Endodermal cell (in vitro differentiated cells): ENCODE measurements around the gene PHF2. TPM values are rescaled to one million over a fixed set of nuclear protein-coding genes. Genes with fewer than 3 reads are reported as not detected.
A peak's percentile ranks its signal among the peaks of the same experiment; 100 is the strongest.

Experiments
- DNase-seq: peaks from one replicate; pipeline ENCODE4 v3.0.0-alpha.2; 2017
- H3K27ac ChIP-seq: 2 replicates; pipeline ENCODE4 v1.5.1; 2013; ENCODE audit warnings: mild to moderate bottlenecking, low read depth, low read length, moderate library complexity
- H3K27me3 ChIP-seq: 2 replicates; pipeline ENCODE4 v1.6.1; 2013; ENCODE audit warnings: mild to moderate bottlenecking, low read length, moderate library complexity; ENCODE audit not compliant: insufficient read depth, control insufficient read depth, poor library complexity, severe bottlenecking
- H3K36me3 ChIP-seq: 2 replicates; pipeline ENCODE4 v1.7.0; 2013; ENCODE audit warnings: mild to moderate bottlenecking, low read length, moderate library complexity; ENCODE audit not compliant: control insufficient read depth, insufficient read depth
- H3K4me1 ChIP-seq: one replicate; pipeline ENCODE4 v1.7.0; 2013; ENCODE audit warnings: low read length; ENCODE audit not compliant: control insufficient read depth, insufficient read depth
- H3K4me3 ChIP-seq: 2 replicates; pipeline ENCODE4 v1.5.1; 2013; ENCODE audit warnings: mild to moderate bottlenecking, low read length, moderate library complexity
- H3K9ac ChIP-seq: 2 replicates; pipeline ENCODE4 v1.6.1; 2013; ENCODE audit warnings: mild to moderate bottlenecking, low read length, moderate library complexity; ENCODE audit not compliant: poor library complexity, severe bottlenecking; ENCODE audit errors: extremely low read depth
- H3K9me3 ChIP-seq: 2 replicates; pipeline ENCODE4 v1.6.1; 2013; ENCODE audit warnings: mild to moderate bottlenecking, low read length, moderate library complexity; ENCODE audit not compliant: control insufficient read depth
- H3K27ac Mint-ChIP-seq: 2 replicates; pipeline ENCODE4 v1.8.0; 2020; ENCODE audit warnings: mixed read lengths
- H3K27me3 Mint-ChIP-seq: 2 replicates; pipeline ENCODE4 v1.8.0; 2021; ENCODE audit warnings: mild to moderate bottlenecking, mixed read lengths; ENCODE audit not compliant: insufficient read depth
- H3K36me3 Mint-ChIP-seq: 2 replicates; pipeline ENCODE4 v1.8.0; 2020; ENCODE audit warnings: low read depth, mixed read lengths
- H3K4me1 Mint-ChIP-seq: 2 replicates; pipeline ENCODE4 v1.8.0; 2020; ENCODE audit warnings: mixed read lengths
- H3K4me3 Mint-ChIP-seq: 2 replicates; pipeline ENCODE4 v1.8.0; 2020; ENCODE audit warnings: mild to moderate bottlenecking, moderate library complexity, mixed read lengths
- H3K9me3 Mint-ChIP-seq: 2 replicates; pipeline ENCODE4 v1.8.0; 2020; ENCODE audit warnings: mild to moderate bottlenecking, mixed read lengths
- CTCF ChIP-seq: fragments of 200-600 bp; sonication (generic); conservative IDR thresholded peaks from 2 replicates; pipeline ENCODE4 v1.5.0; 2021; ENCODE audit warnings: antibody characterized with exemption, mild to moderate bottlenecking
- WGBS, 2 experiments: methylation state at CpG; one replicate each; pipeline versions ENCODE4 v1.1.5 to v1.1.7; 2013; ENCODE audit warnings: missing lambda C conversion rate in 2 of 2, mixed read lengths in 1 of 2; ENCODE audit not compliant: insufficient coverage in 1 of 2, insufficient read length in 1 of 2; 5-methylcytosine and 5-hydroxymethylcytosine counted together
- total RNA-seq, 2 donors: library from RNA; stranded (reverse); fragmentation: NEBNext Ultra II Directional in 1 of 2; extraction: Animal tissue kit (Norgen Biotek cat#: 25700) in 1 of 2; gene quantifications; 2 replicates in 1 of 2; 3 replicates in 1 of 2; pipeline ENCODE4 v1.2.1, GENCODE V29; 2021

Gene PHF2
- total RNA-seq, 2 donors from 2014 or later: 17.1 to 20.2 TPM

DNA sequence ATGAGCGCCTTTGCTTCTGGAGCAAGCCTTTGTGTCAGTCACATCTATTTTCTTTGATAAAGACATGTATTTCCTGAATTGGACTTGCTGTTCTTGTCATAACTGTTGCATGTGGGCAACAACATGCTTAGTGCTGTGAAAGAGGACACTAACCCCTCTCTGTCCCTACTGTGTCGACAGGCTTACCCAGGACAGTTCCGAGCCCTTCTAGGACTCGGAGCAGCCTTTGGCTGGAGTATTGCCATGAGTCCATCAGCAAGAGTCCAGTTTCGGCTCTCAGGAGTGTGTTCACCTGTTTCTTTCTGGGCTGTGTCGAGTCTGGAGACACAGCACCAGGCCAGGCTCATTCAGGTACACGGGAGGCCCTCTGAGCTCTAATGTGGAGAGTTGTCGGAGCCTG is 36.1 kb upstream of the PHF2 start:
- no peaks in the 10 kb centered on the region for H3K27me3 Mint-ChIP-seq
- Histone ChIP-seq H3K9ac (no peak overlapping the region), H3K27ac (no peak overlapping the region), H3K9me3 (no peaks in the 10 kb centered on the region), H3K27me3 (no peaks in the 10 kb centered on the region), H3K36me3 (peaks cover 84% of the 10 kb centered on the region), H3K4me3 (no peak overlapping the region), H3K4me1 (no peaks in the 10 kb centered on the region)
- DNase-seq: no peak
- peaks cover 33% of the 10 kb centered on the region for H3K36me3 Mint-ChIP-seq
- no peak overlapping the region for H3K4me3 Mint-ChIP-seq
- H3K9me3 Mint-ChIP-seq: no peaks in the 10 kb centered on the region
- no peaks in the 10 kb centered on the region for H3K4me1 Mint-ChIP-seq
- 96% methylated on average over 8 of the region's 8 CpGs for WGBS, 2 experiments
- no peak for TF ChIP-seq CTCF
- H3K27ac Mint-ChIP-seq: no peak overlapping the region

GRCh38 chr9:93541005-93541404 is 35.4 kb upstream of the PHF2 start:
- Histone ChIP-seq H3K36me3 (peaks cover 78% of the 10 kb centered on the region), H3K9ac (no peak overlapping the region), H3K4me3 (no peak overlapping the region), H3K9me3 (no peaks in the 10 kb centered on the region), H3K27ac (no peak overlapping the region), H3K4me1 (no peaks in the 10 kb centered on the region), H3K27me3 (no peaks in the 10 kb centered on the region)
- WGBS, 2 experiments: 76 to 100% methylated on average over 2 to 4 of the region's 4 CpGs
- Mint-ChIP-seq H3K27ac (peak overlapping the region; percentile 85), H3K4me3 (no peak overlapping the region), H3K36me3 (peaks cover 35% of the 10 kb centered on the region), H3K4me1 (no peaks in the 10 kb centered on the region), H3K9me3 (no peaks in the 10 kb centered on the region), H3K27me3 (no peaks in the 10 kb centered on the region)
- DNase-seq: no peak
- no peak for TF ChIP-seq CTCF

DNA sequence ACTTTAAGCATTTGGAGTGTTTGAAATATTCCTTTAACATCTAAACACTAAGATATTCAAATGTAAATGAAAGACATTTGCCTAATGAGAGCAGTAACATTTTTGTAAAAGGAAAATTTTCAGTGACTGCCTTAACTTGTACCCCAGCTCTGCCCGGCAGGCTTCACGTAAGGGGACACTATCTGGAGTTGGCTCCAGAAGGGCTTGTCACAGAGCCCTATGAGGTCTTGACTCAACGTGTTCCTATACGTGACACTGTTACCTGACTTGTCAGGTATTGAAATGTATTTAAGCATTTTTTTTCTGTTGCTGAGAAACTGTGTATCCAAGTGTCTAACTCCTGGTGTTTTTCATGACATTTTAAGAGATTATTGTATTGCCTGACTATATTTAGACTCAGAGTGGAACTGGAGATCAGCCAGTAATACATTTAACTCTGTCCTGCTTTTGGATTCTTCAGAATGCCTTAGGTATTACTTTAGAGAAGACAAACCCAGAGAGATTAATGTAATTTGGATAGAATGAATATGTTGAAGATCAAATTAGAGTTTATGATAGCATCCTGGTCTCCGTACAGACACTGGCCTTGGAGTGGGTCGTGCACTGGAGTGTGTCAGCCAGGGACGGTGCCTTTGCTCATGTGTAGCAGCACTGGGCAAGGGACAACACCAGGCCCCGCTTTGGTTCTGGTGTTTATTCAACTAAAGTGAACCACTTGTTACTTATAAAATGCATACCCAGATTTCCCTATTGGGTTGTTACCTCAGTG is 34.6 kb upstream of the PHF2 start:
- no peak overlapping the region for H3K4me3 Mint-ChIP-seq
- H3K27me3 Mint-ChIP-seq: no peaks in the 10 kb centered on the region
- Histone ChIP-seq H3K9ac (no peak overlapping the region), H3K27me3 (no peaks in the 10 kb centered on the region), H3K36me3 (peaks cover 79% of the 10 kb centered on the region), H3K4me3 (no peak overlapping the region), H3K9me3 (no peaks in the 10 kb centered on the region), H3K4me1 (no peaks in the 10 kb centered on the region), H3K27ac (no peak overlapping the region)
- H3K9me3 Mint-ChIP-seq: no peaks in the 10 kb centered on the region
- 92 to 97% methylated on average over 8 of the region's 8 CpGs for WGBS, 2 experiments
- H3K27ac Mint-ChIP-seq: no peak overlapping the region
- no peak for TF ChIP-seq CTCF
- no peaks in the 10 kb centered on the region for H3K4me1 Mint-ChIP-seq
- peaks cover 42% of the 10 kb centered on the region for H3K36me3 Mint-ChIP-seq
- no peak for DNase-seq
